PFSK-1 (cell line): ENCODE data around the gene C9orf43.

Experiments used
- POLR2AphosphoS5 ChIP-seq: IDR thresholded peaks from 2 replicates; pipeline ENCODE4 v1.6.1; 2012; ENCODE audit warnings: low read depth, mild to moderate bottlenecking, control low read depth, low read length, moderate library complexity
- SIN3A ChIP-seq: IDR thresholded peaks from 2 replicates; pipeline ENCODE4 v1.6.1; 2012; ENCODE audit warnings: mild to moderate bottlenecking, low read length, moderate library complexity, borderline replicate concordance; ENCODE audit not compliant: insufficient read depth
- TAF1 ChIP-seq: IDR thresholded peaks from 2 replicates; pipeline ENCODE4 v1.6.1; 2012; ENCODE audit warnings: low read length, control low read depth, borderline replicate concordance; ENCODE audit not compliant: insufficient read depth
- TF ChIP-seq, protein P1 (sequence below), 2 experiments: IDR thresholded peaks; 2 replicates each; pipeline versions ENCODE4 v1.6.1 to v1.8.0; 2011 to 2012; ENCODE audit warnings: low read depth in 2 of 2, low read length in 2 of 2, control low read depth in 1 of 2, inconsistent platforms in 1 of 2, mild to moderate bottlenecking in 1 of 2, moderate library complexity in 1 of 2; ENCODE audit not compliant: insufficient read depth in 1 of 2

DNA sequence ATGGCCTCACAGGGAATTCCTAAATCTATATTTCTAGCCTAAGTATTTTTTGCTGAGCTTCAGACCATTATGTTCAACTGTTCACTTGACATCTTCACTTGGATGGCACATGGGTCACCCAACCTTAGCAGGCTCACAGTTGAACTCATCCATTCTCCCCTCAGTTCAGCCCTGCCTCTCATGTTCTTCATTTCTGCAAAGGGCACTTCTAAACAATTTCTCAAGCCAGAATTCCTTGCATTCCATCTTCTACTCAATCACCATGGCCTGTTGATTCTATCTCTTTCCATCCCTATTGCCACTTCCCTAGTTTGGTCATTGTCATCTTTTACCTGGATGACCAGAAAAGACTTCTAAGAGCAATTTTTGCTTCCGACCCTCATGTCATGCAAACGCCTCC lies 45.7 kb downstream of the C9orf43 start:
- TF ChIP-seq, protein P1, sequence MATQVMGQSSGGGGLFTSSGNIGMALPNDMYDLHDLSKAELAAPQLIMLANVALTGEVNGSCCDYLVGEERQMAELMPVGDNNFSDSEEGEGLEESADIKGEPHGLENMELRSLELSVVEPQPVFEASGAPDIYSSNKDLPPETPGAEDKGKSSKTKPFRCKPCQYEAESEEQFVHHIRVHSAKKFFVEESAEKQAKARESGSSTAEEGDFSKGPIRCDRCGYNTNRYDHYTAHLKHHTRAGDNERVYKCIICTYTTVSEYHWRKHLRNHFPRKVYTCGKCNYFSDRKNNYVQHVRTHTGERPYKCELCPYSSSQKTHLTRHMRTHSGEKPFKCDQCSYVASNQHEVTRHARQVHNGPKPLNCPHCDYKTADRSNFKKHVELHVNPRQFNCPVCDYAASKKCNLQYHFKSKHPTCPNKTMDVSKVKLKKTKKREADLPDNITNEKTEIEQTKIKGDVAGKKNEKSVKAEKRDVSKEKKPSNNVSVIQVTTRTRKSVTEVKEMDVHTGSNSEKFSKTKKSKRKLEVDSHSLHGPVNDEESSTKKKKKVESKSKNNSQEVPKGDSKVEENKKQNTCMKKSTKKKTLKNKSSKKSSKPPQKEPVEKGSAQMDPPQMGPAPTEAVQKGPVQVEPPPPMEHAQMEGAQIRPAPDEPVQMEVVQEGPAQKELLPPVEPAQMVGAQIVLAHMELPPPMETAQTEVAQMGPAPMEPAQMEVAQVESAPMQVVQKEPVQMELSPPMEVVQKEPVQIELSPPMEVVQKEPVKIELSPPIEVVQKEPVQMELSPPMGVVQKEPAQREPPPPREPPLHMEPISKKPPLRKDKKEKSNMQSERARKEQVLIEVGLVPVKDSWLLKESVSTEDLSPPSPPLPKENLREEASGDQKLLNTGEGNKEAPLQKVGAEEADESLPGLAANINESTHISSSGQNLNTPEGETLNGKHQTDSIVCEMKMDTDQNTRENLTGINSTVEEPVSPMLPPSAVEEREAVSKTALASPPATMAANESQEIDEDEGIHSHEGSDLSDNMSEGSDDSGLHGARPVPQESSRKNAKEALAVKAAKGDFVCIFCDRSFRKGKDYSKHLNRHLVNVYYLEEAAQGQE (IDR thresholded peaks at IDR 0.05; ENCODE audit: insufficient read depth in 1 of 2, low read depth in 2 of 2, low read length in 2 of 2): no peak
- TF ChIP-seq SIN3A (no peak), POLR2AphosphoS5 (no peak), TAF1 (no peak)
